Neural progenitor cell (in vitro differentiated cells): ENCODE measurements around the gene FAM83B.

Experiments used
- EZH2 ChIP-seq: fragments of 200-600 bp; sonication (generic); IDR thresholded peaks from 2 replicates; pipeline ENCODE4 v1.6.1; 2017; ENCODE audit warnings: antibody characterized with exemption, mild to moderate bottlenecking, moderate library complexity
- EZH2phosphoT487 ChIP-seq: fragments of 200-600 bp; sonication (generic); IDR thresholded peaks from 2 replicates; pipeline ENCODE4 v1.6.1; 2017; ENCODE audit warnings: antibody characterized with exemption
- TF ChIP-seq, protein P1 (sequence below): fragments of 200-600 bp; sonication (generic); IDR thresholded peaks from 2 replicates; pipeline ENCODE4 v1.5.1; 2017; ENCODE audit warnings: antibody characterized with exemption, mild to moderate bottlenecking

DNA sequence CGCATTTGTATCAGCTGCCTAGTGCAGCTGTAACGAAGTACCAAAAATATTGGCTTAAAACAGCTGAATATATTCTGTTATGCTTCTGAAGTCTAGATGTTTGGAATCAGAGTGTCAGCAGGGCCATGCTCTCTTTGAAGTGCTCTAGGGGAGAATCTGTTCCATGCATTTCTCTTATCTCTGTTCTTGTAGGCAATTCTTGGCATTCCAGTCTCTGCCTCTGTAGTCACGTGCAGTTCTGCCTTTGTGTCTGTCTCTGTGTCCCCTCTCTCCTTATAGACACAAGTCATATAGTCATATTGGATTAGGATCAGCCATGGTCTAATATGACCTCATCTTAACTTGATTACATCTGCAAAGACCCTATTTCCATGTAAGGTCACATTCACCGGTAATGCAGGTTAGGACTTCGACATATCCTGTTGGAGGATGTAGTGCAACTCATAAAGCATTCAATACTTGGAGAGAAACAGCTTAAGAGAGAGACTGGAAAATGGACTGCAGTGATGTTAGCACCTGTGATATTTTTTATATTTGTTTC lies 18.6 kb downstream of the FAM83B start:
- TF ChIP-seq EZH2phosphoT487: no peak
- TF ChIP-seq, protein P1, sequence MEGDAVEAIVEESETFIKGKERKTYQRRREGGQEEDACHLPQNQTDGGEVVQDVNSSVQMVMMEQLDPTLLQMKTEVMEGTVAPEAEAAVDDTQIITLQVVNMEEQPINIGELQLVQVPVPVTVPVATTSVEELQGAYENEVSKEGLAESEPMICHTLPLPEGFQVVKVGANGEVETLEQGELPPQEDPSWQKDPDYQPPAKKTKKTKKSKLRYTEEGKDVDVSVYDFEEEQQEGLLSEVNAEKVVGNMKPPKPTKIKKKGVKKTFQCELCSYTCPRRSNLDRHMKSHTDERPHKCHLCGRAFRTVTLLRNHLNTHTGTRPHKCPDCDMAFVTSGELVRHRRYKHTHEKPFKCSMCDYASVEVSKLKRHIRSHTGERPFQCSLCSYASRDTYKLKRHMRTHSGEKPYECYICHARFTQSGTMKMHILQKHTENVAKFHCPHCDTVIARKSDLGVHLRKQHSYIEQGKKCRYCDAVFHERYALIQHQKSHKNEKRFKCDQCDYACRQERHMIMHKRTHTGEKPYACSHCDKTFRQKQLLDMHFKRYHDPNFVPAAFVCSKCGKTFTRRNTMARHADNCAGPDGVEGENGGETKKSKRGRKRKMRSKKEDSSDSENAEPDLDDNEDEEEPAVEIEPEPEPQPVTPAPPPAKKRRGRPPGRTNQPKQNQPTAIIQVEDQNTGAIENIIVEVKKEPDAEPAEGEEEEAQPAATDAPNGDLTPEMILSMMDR: no peak
- TF ChIP-seq EZH2: no peak
